22Rv1 (cell line): ENCODE data around the gene NAIF1.

Source experiments
- ZFX ChIP-seq: fragments of 450-650 bp; IDR thresholded peaks from 2 replicates; pipeline ENCODE4 v1.6.1; 2017; ENCODE audit warnings: antibody characterized with exemption, borderline replicate concordance
- TF ChIP-seq, protein P1 (sequence below): fragments of 450-650 bp; IDR thresholded peaks from 2 replicates; pipeline ENCODE4 v1.5.1; 2017; ENCODE audit warnings: mild to moderate bottlenecking

DNA sequence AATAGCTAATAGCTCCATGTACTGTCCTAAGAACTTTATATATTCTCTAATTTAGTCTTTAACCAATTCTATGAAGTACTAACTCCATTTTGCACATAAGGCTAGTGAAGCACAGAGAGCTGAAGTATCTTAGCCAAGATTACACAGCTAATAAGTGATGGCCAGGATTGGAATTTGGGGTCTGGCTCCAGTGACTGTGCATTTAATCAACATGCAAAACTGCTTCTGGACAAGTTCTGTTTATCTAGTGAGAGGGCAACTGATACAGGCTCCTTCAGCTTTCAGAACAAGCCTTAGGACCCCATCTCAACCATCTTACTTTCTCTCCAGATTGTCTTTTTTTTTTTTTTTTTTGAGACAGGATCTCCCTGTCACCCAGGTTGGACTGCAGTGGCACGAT lies 22.2 kb upstream of the NAIF1 start:
- TF ChIP-seq, protein P1, sequence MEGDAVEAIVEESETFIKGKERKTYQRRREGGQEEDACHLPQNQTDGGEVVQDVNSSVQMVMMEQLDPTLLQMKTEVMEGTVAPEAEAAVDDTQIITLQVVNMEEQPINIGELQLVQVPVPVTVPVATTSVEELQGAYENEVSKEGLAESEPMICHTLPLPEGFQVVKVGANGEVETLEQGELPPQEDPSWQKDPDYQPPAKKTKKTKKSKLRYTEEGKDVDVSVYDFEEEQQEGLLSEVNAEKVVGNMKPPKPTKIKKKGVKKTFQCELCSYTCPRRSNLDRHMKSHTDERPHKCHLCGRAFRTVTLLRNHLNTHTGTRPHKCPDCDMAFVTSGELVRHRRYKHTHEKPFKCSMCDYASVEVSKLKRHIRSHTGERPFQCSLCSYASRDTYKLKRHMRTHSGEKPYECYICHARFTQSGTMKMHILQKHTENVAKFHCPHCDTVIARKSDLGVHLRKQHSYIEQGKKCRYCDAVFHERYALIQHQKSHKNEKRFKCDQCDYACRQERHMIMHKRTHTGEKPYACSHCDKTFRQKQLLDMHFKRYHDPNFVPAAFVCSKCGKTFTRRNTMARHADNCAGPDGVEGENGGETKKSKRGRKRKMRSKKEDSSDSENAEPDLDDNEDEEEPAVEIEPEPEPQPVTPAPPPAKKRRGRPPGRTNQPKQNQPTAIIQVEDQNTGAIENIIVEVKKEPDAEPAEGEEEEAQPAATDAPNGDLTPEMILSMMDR = no peak
- no peak for TF ChIP-seq ZFX
